ENCODE data around the gene ACKR4.

The ACKR4 gene

GRCh38 chr3:132643366-132643765 is 46.3 kb downstream of the ACKR4 start:
- no peak for DNase-seq

GRCh38 chr3:132645058-132645457 is 48.0 kb downstream of the ACKR4 start:
- no peak for DNase-seq

GRCh38 chr3:132650153-132650552 is 53.1 kb downstream of the ACKR4 start:
- no peak for DNase-seq
